Measurements from ENCODE around the gene CCT3. TPM values are rescaled to one million over a fixed set of nuclear protein-coding genes. Genes with fewer than 3 reads are reported as not detected.

The CCT3 gene
- total RNA-seq, 3 donors from 2014 or later (not counting 1 experiment from before 2014, with no cell fraction given): 70.3 to 87.5 (median 79.8) TPM

DNA sequence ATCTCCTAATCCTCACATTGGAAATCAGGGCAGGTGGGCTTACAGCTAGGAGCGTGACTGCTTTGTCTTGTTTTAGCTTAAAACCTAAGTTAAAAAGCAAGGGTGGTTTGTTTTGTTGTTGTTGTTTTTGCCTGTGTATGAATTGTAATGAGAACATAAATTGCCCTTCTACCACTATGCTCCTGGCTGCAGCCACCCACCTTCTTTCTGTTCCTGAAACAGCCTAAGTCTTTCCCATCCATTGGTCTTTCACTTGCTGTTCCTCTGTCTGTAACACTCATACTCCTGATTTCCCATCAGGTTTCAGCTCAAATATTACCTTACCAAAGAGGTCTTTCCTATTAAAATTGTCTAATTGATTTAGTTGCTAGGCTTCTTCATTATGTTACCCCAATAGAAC lies 54.6 kb downstream of the CCT3 start:
- H3K36me3 ChIP-seq (ENCODE audit: control insufficient read depth, insufficient read depth, low read length): peaks cover 4% of the 10 kb centered on the region
- no peak for ATAC-seq
- H3K4me1 Mint-ChIP-seq: peaks cover 37 to 43% of the 10 kb centered on the region in 2 donors
- no peaks in the 10 kb centered on the region for H3K27me3 ChIP-seq (ENCODE audit: control insufficient read depth, insufficient read depth, low read length)
- no peak overlapping the region for H3K27ac ChIP-seq (ENCODE audit: low read length)
- H3K9me3 Mint-ChIP-seq: no peaks in the 10 kb centered on the region
- TF ChIP-seq, protein P1, sequence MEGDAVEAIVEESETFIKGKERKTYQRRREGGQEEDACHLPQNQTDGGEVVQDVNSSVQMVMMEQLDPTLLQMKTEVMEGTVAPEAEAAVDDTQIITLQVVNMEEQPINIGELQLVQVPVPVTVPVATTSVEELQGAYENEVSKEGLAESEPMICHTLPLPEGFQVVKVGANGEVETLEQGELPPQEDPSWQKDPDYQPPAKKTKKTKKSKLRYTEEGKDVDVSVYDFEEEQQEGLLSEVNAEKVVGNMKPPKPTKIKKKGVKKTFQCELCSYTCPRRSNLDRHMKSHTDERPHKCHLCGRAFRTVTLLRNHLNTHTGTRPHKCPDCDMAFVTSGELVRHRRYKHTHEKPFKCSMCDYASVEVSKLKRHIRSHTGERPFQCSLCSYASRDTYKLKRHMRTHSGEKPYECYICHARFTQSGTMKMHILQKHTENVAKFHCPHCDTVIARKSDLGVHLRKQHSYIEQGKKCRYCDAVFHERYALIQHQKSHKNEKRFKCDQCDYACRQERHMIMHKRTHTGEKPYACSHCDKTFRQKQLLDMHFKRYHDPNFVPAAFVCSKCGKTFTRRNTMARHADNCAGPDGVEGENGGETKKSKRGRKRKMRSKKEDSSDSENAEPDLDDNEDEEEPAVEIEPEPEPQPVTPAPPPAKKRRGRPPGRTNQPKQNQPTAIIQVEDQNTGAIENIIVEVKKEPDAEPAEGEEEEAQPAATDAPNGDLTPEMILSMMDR (IDR thresholded peaks at IDR 0.05): no peak
- whole genome bisulfite sequencing (ENCODE audit: insufficient coverage): 100% methylated on average over 1 of the region's 1 CpG
- H3K36me3 Mint-ChIP-seq: no peaks in the 10 kb centered on the region
- no peaks in the 10 kb centered on the region for H3K27me3 Mint-ChIP-seq (ENCODE audit: low read depth in 2 of 2)
- no peaks in the 10 kb centered on the region for H3K9me3 ChIP-seq (ENCODE audit: control insufficient read depth, insufficient read depth, low read length)
- H3K4me3 Mint-ChIP-seq: peak overlapping the region; percentile 98
- peaks cover 25% of the 10 kb centered on the region for H3K4me1 ChIP-seq (ENCODE audit: control insufficient read depth, insufficient read depth, low read length)
- intact Hi-C loops (cut with micrococcal nuclease): loop anchor here (5.0 kb wide), 1 partner anchor 444 kb away; the partner anchor contains the start of genes ISG20L2 and METTL25B
- DNase-seq: no peak
- H3K27ac Mint-ChIP-seq: peak overlapping the region; percentile 95 to 97
- peak overlapping the region; percentile 56 for H3K4me3 ChIP-seq (ENCODE audit: low read length)

- H3K27me3 ChIP-seq (ENCODE audit: control insufficient read depth, insufficient read depth, low read length): no peaks in the 10 kb centered on the region
- peak within 1 kb of the TSS; percentile 95 to 97 for H3K27ac Mint-ChIP-seq
- peaks cover 8% of the 10 kb centered on the region for H3K36me3 Mint-ChIP-seq
- no peaks in the 10 kb centered on the region for H3K9me3 Mint-ChIP-seq
- TF ChIP-seq, protein P1 (IDR thresholded peaks at IDR 0.05): no peak
- H3K27me3 Mint-ChIP-seq (ENCODE audit: low read depth in 2 of 2): no peaks in the 10 kb centered on the region
- intact Hi-C loops (cut with micrococcal nuclease): loop anchor here (5.0 kb wide), 1 partner anchor 445 kb away; the partner anchor contains the start of genes ISG20L2 and METTL25B
- WGBS (ENCODE audit: insufficient coverage): under 1% methylated on average over 49 of the region's 50 CpGs
- peaks cover 12% of the 10 kb centered on the region for H3K36me3 ChIP-seq (ENCODE audit: control insufficient read depth, insufficient read depth, low read length)
- H3K27ac ChIP-seq (ENCODE audit: low read length): peak within 1 kb of the TSS; percentile 85
- ATAC-seq (peak; percentile 94 to 97 (median 96)), DNase-seq (peak; percentile 92 to 99)
- H3K4me1 Mint-ChIP-seq: peaks cover 43 to 45% of the 10 kb centered on the region in 2 donors
- peak within 1 kb of the TSS; percentile 56 for H3K4me3 ChIP-seq (ENCODE audit: low read length)
- peaks cover 25% of the 10 kb centered on the region for H3K4me1 ChIP-seq (ENCODE audit: control insufficient read depth, insufficient read depth, low read length)
- H3K4me3 Mint-ChIP-seq: peak within 1 kb of the TSS; percentile 98
- H3K9me3 ChIP-seq (ENCODE audit: control insufficient read depth, insufficient read depth, low read length): no peaks in the 10 kb centered on the region
Observed at GRCh38 chr1:156282479-156283222, 55.4 kb downstream of the CCT3 start, which contains the start of gene SMG5. Gene SMG5, minus strand, starts transcription at chr1:156282825. Its CDS starts 145 bp downstream, at chr1:156282680.

DNA sequence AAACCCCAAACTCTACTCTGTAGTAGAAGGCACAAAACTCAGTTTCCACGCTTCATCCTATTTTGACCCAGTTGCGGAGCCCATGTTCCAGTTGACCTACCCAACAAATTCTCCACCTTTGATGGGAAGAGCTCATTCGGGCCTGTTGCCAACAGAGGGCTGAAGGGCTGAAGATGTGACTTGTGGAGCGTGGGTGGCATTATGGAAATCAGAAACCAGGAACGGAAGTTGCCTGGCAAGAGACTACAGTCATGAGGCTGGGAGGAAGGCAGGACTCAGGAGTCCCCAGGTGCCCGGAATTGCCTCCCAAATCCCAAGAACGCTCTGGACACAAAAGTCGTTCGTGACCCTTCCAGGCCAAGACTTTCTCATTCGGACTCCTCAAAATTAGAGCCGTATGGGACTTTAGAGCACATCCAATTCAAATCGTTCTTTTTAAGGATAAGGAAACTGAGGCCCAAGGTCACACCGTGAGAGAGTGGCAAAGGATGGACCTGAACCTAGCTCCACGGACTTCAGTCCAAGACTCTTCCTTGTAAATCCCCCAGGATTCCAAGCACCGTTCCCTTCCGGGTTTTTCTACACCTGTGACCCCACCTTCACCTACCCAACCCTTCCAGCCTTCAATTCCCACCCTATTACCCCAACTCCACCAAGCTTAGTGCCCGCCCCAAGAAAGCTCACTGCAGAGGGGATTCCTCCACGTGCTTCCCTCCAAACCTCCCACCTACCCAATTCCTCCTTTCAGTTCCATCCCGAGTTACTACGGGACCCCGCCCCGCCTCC lies 56.2 kb downstream of the CCT3 start:
- WGBS (ENCODE audit: insufficient coverage): 14% methylated on average over 22 of the region's 22 CpGs
- peak in 1 of 2 donors; percentile 43 for DNase-seq
- TF ChIP-seq, protein P1 (IDR thresholded peaks at IDR 0.05): no peak
- H3K4me1 Mint-ChIP-seq: peaks cover 43 to 45% of the 10 kb centered on the region in 2 donors
- Histone ChIP-seq H3K27ac (ENCODE audit: low read length) (peak overlapping the region; percentile 85), H3K4me1 (ENCODE audit: control insufficient read depth, insufficient read depth, low read length) (peaks cover 25% of the 10 kb centered on the region), H3K27me3 (ENCODE audit: control insufficient read depth, insufficient read depth, low read length) (no peaks in the 10 kb centered on the region), H3K36me3 (ENCODE audit: control insufficient read depth, insufficient read depth, low read length) (peaks cover 17% of the 10 kb centered on the region), H3K4me3 (ENCODE audit: low read length) (peak overlapping the region; percentile 56), H3K9me3 (ENCODE audit: control insufficient read depth, insufficient read depth, low read length) (no peaks in the 10 kb centered on the region)
- no peaks in the 10 kb centered on the region for H3K9me3 Mint-ChIP-seq
- ATAC-seq: no peak
- peak overlapping the region; percentile 95 to 97 for H3K27ac Mint-ChIP-seq
- H3K4me3 Mint-ChIP-seq: peak overlapping the region; percentile 98
- peaks cover 8% of the 10 kb centered on the region for H3K36me3 Mint-ChIP-seq
- intact Hi-C loops (cut with micrococcal nuclease): loop anchor here (5.0 kb wide), 1 partner anchor 445 kb away; the partner anchor contains the start of genes ISG20L2 and METTL25B
- H3K27me3 Mint-ChIP-seq (ENCODE audit: low read depth in 2 of 2): no peaks in the 10 kb centered on the region
